ENCODE data around the gene SEPHS1.
"Not testable (repeated sequence)": the region's sequence is repeated elsewhere in the genome, so short reads cannot be mapped to it uniquely, and the experiment has no call there.

SEPHS1 gene

DNA sequence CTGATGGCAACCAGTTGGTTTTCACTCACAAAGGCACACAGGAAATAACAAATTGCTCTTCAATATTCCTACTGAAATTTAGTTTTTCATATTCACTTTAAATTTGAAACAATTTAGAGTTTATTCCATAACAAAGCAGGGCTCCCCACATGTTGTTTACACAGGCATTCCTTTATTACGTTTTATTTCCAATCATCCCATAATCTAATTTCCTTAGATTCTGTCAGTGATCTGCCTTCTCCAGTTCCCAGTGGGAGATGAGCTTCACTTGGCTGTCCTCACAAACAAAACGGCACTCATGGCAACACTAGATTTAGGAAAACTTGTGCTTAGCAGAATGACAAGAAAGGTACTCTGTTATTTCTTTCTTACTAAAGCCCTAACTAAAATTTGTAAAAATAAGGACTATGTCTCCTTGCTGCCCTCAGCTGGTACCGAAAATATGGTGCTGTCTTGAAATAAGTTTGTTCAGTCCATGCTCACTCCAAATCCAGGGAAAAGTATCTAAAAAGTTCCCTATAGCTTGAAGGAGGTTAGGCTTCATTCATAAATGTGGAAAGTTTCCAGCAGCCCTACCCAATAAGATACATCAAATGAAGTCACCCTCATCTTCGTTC lies 71.2 kb downstream of the SEPHS1 start:
- DNase-seq: no peak

DNA sequence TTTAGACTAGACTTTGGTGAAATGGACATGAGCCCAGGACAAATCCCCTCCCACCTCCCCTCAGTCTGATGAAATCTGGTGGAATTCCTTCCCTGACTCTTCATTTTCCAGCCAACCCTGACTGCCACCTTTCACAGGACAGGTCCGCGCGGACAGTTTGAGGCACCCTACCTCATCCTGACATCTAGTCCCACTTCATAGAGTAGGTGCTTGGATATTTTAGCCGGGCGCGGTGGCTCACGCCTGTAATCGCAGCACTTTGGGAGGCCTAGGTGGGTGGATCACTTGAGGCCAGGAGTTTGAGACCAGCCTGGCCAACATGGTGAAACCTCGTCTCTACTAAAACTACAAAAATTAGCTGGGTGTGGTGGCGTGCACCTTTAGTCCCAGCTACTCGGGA lies 71.9 kb downstream of the SEPHS1 start:
- DNase-seq: not testable (repeated sequence)

DNA sequence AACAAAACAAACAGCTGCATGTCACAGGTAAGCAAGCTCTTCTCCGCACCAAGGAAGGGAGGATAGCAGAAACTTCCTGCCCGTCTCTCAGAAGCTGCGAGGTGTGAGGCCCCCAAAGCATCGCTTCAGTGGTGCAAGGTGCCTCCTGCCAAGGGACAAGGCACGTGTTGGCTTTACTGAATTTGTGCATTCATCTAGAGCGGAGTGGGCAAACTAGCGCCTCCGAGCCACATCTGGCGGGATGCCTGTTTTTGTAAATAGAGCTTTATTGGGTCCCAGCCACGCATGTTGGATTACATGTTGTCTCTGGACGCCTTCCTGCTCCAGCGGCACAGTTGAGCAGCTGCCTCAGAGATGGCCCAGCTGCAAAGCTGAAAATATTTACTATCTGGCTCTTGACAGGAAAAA lies 75.9 kb downstream of the SEPHS1 start:
- DNase-seq: no peak

DNA sequence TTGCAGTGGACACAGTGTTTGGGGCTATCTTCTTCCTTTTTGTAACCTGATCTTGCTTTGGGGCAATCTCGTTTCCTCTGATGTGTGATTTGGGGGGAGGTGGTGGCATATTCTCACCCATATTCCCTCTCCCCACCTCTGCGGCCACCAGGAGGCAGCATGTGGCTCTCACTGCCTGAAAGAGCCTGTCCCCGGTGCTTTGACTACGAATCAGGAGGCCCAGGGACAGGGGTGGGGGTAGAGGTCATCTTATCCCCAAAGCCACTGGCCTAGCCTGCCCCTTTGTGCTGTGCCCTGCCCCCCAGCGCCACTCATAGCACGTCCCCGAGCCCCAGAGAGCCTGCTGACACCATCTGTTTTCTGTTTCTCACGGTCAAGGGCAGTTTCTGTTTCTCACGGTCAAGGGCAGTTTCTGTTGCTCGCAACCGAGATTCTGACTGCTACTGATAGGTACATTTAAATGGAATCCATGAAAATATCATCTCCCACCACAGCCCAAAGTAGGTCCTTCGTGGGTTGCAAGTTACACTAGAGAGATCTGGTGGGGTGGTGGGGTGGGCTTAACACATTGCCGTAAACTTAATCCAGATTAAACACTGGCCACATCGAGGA lies 76.4 kb downstream of the SEPHS1 start:
- DNase-seq: peak; percentile 46

DNA sequence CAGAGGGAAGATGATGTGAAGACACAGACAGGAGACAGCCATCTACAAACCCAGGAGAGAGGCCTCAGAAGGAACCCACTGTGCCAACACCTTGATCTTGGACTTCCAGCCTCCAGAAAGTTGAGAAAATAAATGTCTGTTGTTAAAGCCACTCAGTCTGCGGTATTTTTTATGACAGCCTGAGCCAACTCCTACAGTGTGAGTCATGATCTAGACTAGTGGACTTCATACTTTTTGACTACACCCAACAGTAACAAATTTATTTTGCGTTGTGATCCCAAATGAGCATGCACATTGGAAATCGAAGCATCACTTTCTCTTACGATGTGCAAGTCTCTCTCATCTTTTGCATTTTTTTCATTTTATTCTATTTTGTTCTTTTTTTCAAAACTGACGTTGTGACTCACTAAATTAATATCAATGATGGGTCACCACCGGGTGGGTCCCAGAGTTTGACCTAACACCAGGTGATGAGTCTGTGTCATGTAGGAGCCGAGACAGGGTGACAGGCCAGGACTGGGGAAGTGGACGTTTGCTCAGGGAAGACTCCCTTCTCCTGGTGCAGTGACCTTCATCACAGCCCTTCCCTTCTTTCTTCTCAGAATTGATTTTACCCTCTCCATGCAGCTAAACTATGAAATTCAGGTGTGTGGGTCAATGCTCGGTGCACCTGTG lies 77.1 kb downstream of the SEPHS1 start:
- no peak for DNase-seq

DNA sequence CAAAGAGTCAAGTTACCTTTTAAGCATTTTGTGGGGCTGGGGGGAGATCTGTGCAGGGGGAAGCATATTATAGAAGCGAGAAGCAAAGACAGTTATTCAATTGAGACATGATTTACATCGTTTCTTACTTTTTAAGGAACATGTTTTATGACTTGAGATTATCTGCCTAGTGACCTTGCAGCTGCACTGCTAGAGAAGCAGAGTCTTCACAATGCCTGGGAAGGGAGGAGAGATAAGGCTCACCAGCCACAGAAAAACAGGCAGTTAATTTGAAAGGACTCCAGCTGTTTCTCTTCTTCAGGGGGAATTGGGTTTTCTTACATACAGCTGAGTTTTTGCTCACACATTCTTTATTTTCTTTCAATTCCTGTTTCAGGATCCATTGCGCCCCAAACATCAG lies 79.3 kb downstream of the SEPHS1 start:
- no peak for DNase-seq

DNA sequence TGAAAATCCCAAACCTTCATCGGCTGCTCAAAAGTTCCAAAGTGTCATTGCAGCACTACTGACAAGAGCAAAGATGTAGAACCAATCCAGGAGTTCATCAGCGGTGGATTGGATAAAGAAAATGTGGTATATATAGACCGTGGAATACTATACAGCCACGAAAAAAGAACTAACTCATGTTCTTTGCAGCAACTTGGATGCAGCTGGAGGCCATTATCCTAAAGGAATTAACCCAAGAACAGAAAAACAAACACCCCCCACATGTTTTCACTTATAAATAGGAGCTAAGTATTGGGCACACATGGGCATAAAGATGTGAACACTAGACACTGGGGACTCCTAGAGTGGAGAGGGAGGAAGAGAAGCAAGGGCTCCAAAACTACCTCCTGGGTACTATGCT lies 79.8 kb downstream of the SEPHS1 start:
- no peak for DNase-seq

Data from activated CD4-positive, alpha-beta T cell treated with anti-CD3 and anti-CD28 coated beads, Interleukin-10, Interleukin-2, amounts not matched to agents 100 ng/mL and 50 ng/mL, durations not matched to agents 16 hours and 8 hours (primary cell).